GM21717 (cell line): Measurements from ENCODE around the gene SYT17.

Experiments used
- ATAC-seq: cut with Tn5 transposase; IDR thresholded peaks from one replicate; pipeline ENCODE4 v1.9.1; 2021; ENCODE audit warnings: mild to moderate bottlenecking, moderate library complexity; ENCODE audit not compliant: unreplicated experiment

The SYT17 gene

GRCh38 chr16:19210968-19211367 is 42.9 kb downstream of the SYT17 start:
- ATAC-seq: peak; percentile 46

- ATAC-seq: no peak
Measured at GRCh38 chr16:19212059-19212458, 44.0 kb downstream of the SYT17 start.

DNA sequence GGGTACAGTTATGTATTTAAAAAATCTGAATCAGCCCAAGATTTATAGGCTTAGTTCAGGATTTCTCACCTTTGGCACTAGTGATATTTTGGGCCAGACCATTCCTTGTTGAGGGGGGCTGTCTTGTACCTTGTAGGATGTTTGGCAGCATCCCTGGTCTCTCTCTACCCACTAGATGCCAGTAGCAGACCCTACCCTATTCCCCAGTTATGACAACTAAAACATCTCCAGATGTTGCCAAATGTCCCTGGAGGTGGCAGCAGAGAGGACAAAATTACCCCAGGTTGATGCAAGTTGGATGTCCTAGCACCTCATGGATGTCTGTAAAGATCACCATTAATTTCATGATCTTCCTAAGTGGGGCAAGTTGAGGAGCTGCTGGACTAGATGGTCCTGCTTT is 45.8 kb downstream of the SYT17 start:
- ATAC-seq: no peak

DNA sequence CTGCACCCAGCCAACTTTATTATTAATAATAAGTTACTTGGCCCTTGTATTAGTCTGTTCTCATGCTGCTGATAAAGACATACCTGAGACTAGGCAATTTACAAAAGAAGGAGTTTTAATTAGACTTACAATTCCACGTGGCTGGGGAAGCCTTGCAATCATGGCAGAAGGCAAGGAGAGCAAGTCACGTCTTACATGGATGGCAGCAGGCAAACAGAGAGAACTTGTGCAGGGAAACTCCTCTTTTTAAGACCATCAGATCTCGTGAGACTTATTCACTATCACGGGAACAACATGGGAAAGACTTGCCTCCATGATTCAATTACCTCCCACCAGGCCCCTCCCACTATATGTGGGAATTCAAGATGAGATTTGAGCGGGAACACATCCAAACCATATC is 47.7 kb downstream of the SYT17 start:
- no peak for ATAC-seq

DNA sequence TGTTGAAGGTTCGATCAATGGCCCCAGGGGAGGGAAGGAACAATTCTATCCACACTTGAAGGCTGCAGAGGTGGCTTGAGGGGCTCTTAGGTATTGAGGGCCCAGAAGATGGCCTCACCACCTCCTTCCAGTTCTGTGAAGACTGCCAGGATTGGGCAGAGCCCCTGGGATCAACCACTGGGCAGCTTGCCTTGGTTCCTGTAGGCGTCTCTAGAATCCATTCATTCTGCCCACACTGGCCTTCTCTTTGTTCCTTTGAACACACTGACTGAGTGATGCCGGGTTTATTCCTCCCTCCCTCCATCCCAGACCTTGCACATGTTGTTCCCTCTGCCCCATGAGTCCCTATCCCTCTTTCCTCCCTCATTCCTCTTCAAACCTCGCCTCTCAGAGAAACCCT is 50.5 kb downstream of the SYT17 start:
- no peak for ATAC-seq

DNA sequence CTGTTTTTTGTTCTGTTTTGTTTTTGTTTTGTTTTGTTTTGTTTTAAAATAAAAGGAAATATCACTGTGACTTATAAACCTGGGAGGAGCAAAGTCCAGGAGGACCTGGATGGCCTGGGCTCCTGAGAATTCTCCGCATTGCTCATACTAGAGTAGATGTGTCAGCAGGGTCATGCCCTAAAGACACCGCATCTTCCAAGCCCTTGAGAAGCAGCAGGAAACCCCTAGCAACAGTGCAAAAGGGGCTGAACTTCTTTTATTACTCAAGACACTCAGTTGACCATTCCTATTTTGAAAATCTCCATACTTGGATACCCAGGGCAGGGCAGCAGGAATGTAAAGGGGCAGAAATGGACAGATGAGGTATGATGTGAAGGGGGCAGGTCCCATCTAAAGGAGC is 51.8 kb downstream of the SYT17 start:
- ATAC-seq: no peak

- no peak for ATAC-seq
Measured at GRCh38 chr16:19223235-19224170, 55.5 kb downstream of the SYT17 start.

GRCh38 chr16:19225651-19226050 is 57.6 kb downstream of the SYT17 start:
- no peak for ATAC-seq

- ATAC-seq: no peak
Measured at GRCh38 chr16:19227643-19228042, 59.6 kb downstream of the SYT17 start.

DNA sequence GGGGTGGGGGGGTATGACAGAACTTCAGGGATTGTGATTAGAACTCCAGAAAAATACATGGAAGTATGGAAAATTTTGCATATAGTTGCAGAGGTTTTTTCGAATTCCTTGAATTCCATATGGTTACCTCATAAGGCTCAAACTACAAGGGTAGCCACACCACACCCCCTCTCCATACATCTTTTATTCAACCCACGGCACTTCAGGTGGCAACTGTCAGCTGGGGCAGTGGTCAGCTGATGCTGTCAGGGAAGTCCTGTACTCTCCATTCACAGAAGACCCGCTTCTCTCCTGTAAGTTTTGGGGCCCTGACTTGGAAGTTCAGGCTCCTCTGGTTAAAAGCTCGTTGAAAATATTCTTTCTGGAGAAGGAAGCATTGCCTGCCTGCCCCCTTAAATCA is 60.0 kb downstream of the SYT17 start:
- ATAC-seq: no peak

DNA sequence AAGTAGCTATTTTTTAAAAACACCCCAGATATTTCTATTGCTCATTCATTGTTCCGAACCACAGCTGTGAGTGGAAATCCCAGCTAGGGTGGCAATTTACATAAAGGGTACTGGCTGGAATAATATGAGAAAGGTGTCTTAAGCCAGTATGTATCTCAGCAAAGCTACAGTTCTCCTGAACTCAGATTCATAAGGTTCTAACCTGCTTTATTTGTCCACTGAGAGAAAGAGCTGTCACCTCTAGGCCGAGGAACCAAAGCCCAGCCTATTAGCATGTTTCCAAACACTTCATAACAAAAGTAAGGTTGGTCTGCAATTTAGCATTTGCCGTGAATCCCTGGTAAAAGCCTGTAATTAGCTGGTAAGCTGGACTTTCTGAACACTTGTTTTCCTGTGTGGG is 60.5 kb downstream of the SYT17 start:
- no peak for ATAC-seq

- no peak for ATAC-seq
Measured at GRCh38 chr16:19230575-19230974, 62.5 kb downstream of the SYT17 start.

DNA sequence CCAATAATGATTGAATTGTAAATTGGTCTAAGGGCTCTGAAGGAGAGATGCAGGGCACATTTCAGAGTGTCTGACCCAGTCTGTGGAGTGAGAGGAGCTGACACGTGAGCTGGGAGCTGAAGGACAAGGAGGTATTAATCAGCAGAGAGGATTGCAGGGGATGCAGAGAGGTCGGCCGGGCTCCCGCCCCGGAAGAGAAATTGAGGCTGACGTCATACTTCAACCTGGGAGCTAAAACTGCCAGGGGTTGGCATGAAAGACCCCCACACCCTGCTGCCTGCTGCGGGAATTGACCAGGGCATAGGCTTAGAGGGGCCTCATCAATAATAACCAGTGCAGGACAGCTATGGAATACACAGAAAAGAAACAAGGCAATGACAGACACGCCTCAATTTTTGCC is 63.8 kb downstream of the SYT17 start:
- ATAC-seq: no peak

GRCh38 chr16:19232988-19233387 is 64.9 kb downstream of the SYT17 start:
- ATAC-seq: no peak

DNA sequence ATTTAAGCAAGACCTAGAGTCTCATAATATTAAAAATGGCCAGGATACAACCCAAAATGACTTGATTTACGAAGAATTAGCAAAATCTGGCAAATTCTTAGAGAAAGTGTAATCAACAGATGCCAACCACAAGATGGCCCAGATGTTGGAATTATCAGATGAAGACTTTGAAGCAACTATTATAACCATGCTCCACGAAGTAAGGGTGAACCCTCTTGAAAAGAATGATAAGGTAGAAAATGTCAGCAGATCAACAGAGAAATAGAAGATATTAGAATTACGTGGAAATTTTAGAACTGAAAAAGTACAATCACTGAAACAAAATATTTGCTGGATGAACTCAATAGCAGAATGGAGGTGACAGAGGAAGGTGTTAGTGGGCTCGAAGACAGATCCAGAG is 67.4 kb downstream of the SYT17 start:
- ATAC-seq: no peak

DNA sequence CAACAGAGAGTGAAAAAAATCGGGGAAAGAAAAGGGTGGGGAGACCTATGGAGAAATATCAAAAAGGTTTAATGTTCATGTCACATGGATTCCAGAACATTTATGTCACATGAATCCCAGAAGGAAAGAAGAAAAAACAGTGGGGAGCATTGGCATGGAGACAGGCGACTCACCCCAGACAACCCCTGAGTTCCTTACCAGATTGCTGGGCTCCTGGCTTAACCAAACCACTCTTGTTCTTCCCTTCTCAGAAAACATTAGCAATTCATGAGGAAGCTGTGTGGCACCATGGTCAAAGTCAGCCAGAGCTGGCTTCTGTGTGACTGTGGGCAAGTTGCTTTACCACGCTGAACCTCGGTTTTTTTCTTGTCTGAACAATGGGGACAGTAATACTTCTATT is 67.8 kb downstream of the SYT17 start:
- ATAC-seq: no peak

DNA sequence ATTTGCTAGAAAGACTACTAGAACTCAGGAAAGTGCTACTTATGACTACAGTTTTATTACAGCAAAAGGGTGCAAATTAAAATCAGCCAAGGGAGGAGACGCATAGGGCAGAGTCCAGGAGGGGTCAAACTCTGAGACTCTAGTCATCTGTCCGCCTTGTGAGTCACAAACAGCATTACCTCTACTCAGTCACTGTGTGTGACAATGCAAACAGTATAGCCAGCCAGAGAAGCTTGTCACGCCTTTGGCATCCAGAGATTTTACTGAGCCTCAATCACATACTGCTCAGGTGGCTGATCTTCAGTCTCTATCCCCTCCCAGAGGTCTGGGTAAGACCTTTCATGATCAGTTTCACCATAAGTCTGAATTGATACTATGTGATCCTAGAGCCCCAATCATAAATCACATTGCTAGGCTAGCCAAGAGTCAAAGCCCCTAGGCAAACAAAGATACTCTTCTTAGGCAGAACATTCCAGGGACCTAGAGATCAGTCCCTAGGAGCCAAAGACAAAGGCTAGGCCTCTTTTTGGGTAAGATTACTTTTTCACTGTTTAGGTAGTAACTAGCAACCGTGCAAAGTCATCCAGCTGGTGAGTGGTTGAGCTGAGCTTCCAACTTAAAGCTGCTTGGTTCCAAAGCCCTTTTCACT is 68.6 kb downstream of the SYT17 start:
- no peak for ATAC-seq

DNA sequence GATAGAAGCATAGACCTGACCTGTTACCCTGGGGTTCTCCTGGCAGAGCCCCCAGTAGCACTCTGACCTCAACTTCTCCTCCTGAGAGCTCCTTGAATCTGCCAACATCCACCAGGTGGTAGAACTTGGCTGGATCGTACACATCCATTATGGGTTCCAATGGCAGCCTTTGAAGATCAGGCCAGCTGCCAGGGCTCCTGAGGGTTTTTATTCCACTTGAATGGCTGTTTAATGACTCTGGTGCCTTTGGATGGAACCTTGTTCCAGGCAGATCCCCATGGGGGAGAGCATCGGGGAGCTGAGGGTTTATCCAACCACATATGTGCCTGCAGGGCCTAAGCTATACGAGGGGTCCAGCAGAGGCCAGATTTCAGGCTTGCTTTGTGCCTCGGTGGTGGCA is 70.4 kb downstream of the SYT17 start:
- no peak for ATAC-seq

DNA sequence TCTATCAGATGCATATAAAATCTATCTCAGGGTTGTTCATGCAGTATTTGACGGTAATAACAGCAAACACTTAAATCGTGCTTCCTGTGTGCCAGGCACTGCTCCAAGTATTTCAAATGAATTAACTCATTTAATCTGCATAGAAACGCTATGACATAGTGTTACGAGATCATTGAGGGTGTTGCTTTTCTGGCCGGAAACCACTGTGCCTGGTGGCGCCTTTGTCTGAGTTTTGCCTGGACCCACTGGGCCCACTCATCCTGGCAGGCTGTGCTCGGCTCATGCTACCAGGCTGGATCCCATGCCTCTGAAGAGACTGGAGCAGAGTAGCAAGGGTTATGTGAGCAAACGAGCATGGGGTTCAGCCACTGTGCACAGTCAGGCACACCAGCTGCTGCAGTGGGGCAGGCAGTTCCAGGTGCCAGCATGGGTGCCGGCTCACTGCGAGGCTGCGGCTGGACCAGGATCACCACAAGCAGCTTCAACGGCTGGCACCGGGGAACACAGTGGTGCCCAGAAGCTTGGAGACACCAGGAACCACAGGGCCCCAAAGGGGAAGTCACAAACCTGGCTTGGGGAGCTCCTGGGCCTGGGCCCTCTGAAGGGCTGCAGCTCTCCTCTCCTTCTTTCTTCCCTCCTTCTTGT is 71.6 kb downstream of the SYT17 start:
- no peak for ATAC-seq

DNA sequence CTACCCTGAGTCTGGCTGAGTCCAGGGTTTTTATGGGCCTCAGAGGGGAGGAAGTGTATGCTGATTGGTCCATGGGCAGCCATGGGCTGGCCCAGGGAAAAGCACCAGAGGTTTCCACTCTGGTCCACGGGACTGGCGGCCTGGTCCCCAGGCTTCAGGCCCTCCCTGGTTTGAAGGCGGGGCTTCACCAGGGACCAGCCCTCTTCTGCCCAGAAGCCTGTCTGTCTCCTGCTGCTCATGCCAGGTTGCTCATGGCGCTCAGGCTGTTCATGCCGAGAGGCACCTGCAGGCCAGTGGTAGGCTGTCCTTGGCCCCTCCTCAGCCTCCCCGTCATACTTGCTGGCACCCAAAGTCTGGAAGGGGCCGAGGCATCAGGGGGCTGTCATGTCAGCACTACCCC is 72.5 kb downstream of the SYT17 start:
- ATAC-seq: no peak

DNA sequence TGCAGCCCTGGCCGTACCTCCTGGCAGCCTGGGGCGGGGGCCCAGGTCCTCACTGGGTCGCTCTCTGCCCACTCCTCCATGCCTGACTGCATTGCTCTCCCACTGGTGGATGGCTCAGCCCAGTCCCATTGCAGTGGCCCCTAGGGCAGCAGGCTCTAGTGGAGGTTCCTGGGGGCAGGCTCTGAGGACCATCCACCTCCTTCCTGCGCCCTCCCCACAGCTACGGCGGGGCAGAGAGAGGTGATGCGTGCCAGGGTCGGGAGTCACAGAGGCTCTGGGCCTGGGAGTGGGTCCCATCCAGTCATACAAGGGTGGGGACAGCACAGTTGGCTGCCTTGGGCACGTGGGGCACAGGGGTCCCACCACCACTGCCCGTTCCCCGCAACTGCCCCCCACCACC is 73.5 kb downstream of the SYT17 start:
- ATAC-seq: no peak

- no peak for ATAC-seq
Measured at GRCh38 chr16:19242186-19242585, 74.1 kb downstream of the SYT17 start.
